H9 (cell line): ENCODE measurements around the gene SGF29. TPM values are rescaled to one million over a fixed set of nuclear protein-coding genes. Genes with fewer than 3 reads are reported as not detected.

ENCODE experiments used
- DNase-seq: peaks from one replicate; pipeline ENCODE4 v3.0.0-alpha.2; 2017
- H2AFZ ChIP-seq: one replicate; pipeline ENCODE4 v1.6.1; 2013; ENCODE audit warnings: mild to moderate bottlenecking, low read length, control low read depth, moderate library complexity
- H2AK5ac ChIP-seq: 2 replicates; pipeline ENCODE4 v1.6.1; 2013; ENCODE audit warnings: low read length, control low read depth, mixed read lengths; ENCODE audit not compliant: insufficient read length
- H2BK120ac ChIP-seq: one replicate; pipeline ENCODE4 v1.6.1; 2013; ENCODE audit warnings: low read depth, mild to moderate bottlenecking, low read length, control low read depth, inconsistent platforms; ENCODE audit not compliant: poor library complexity, severe bottlenecking
- H2BK12ac ChIP-seq: 2 replicates; pipeline ENCODE4 v1.6.1; 2013; ENCODE audit warnings: low read length, control low read depth, mixed read lengths, low read depth; ENCODE audit not compliant: insufficient read length
- H2BK15ac ChIP-seq: 2 replicates; pipeline ENCODE4 v1.6.1; 2013; ENCODE audit warnings: low read depth, low read length, control low read depth
- H2BK20ac ChIP-seq: one replicate; pipeline ENCODE4 v1.6.1; 2013; ENCODE audit warnings: low read depth, mild to moderate bottlenecking, low read length, control low read depth, inconsistent platforms; ENCODE audit not compliant: poor library complexity, severe bottlenecking
- H2BK5ac ChIP-seq: 2 replicates; pipeline ENCODE4 v1.6.1; 2013; ENCODE audit warnings: low read length, control low read depth, mixed read lengths; ENCODE audit not compliant: insufficient read length
- H3K14ac ChIP-seq: 2 replicates; pipeline ENCODE4 v1.6.1; 2013; ENCODE audit warnings: low read length, control low read depth; ENCODE audit not compliant: insufficient read depth
- H3K18ac ChIP-seq: 2 replicates; pipeline ENCODE4 v1.6.1; 2013; ENCODE audit warnings: low read depth, mild to moderate bottlenecking, mixed read lengths, low read length, control low read depth; ENCODE audit not compliant: insufficient read length
- H3K23ac ChIP-seq: 2 replicates; pipeline ENCODE4 v1.6.1; 2013; ENCODE audit warnings: low read length, control low read depth, mixed read lengths, low read depth; ENCODE audit not compliant: insufficient read length
- H3K23me2 ChIP-seq: 2 replicates; pipeline ENCODE4 v1.6.1; 2013; ENCODE audit warnings: low read depth, mild to moderate bottlenecking, mixed read lengths, low read length, control low read depth; ENCODE audit not compliant: insufficient read length, poor library complexity, severe bottlenecking
- H3K27ac ChIP-seq: 2 replicates; pipeline ENCODE4 v1.5.1; 2013; ENCODE audit warnings: low read length, control low read depth, mixed read lengths, low read depth; ENCODE audit not compliant: insufficient read length
- H3K27me3 ChIP-seq: 2 replicates; pipeline ENCODE4 v1.6.1; 2013; ENCODE audit warnings: low read length, control low read depth, inconsistent platforms; ENCODE audit not compliant: insufficient read depth
- H3K4ac ChIP-seq: 2 replicates; pipeline ENCODE4 v1.6.1; 2013; ENCODE audit warnings: low read depth, mild to moderate bottlenecking, control low read depth, inconsistent platforms, low read length, moderate library complexity
- H3K4me1 ChIP-seq: 2 replicates; pipeline ENCODE4 v1.6.1; 2013; ENCODE audit warnings: low read length, control low read depth, inconsistent platforms; ENCODE audit not compliant: insufficient read depth
- H3K4me2 ChIP-seq: 2 replicates; pipeline ENCODE4 v1.6.1; 2013; ENCODE audit warnings: low read length, control low read depth, mixed read lengths; ENCODE audit not compliant: insufficient read length, insufficient read depth
- H3K56ac ChIP-seq: 2 replicates; pipeline ENCODE4 v1.6.1; 2013; ENCODE audit warnings: low read depth, mild to moderate bottlenecking, mixed read lengths, low read length, control low read depth; ENCODE audit not compliant: insufficient read length
- H3K79me1 ChIP-seq: 2 replicates; pipeline ENCODE4 v1.6.1; 2013; ENCODE audit warnings: low read depth, mild to moderate bottlenecking, moderate library complexity, low read length, control low read depth, inconsistent platforms; ENCODE audit not compliant: insufficient read depth, poor library complexity, severe bottlenecking
- H3K79me2 ChIP-seq: 2 replicates; pipeline ENCODE4 v1.6.1; 2013; ENCODE audit warnings: low read length, control low read depth, inconsistent platforms; ENCODE audit not compliant: insufficient read depth
- H3K9ac ChIP-seq: 2 replicates; pipeline ENCODE4 v1.6.1; 2013; ENCODE audit warnings: low read length, control low read depth, mixed read lengths; ENCODE audit not compliant: insufficient read length; ENCODE audit errors: extremely low read depth
- H3K9me3 ChIP-seq: one replicate; pipeline ENCODE4 v1.6.1; 2013; ENCODE audit warnings: low read depth, low read length, inconsistent platforms; ENCODE audit not compliant: control insufficient read depth
- H3T11ph ChIP-seq: one replicate; pipeline ENCODE4 v1.6.1; 2013; ENCODE audit warnings: mild to moderate bottlenecking, low read length, control low read depth, inconsistent platforms
- H4K20me1 ChIP-seq: one replicate; pipeline ENCODE4 v1.6.1; 2013; ENCODE audit not compliant: control insufficient read depth, insufficient read length, insufficient read depth
- H4K5ac ChIP-seq: 2 replicates; pipeline ENCODE4 v1.6.1; 2013; ENCODE audit warnings: low read depth, mild to moderate bottlenecking, mixed read lengths, low read length, control low read depth; ENCODE audit not compliant: insufficient read length
- H4K8ac ChIP-seq: replicated peaks from 2 replicates; pipeline ENCODE4 v1.6.1; 2013; ENCODE audit warnings: low read length, control low read depth, mixed read lengths, low read depth; ENCODE audit not compliant: insufficient read length
- H4K91ac ChIP-seq: 2 replicates; pipeline ENCODE4 v1.6.1; 2013; ENCODE audit warnings: low read depth, mild to moderate bottlenecking, moderate library complexity, mixed read lengths, low read length, control low read depth; ENCODE audit not compliant: insufficient read length
- H3K27ac Mint-ChIP-seq, 3 experiments: 2 replicates in 2 of 3; 3 replicates in 1 of 3; pipeline ENCODE4 v1.8.0; 2020 to 2021; ENCODE audit warnings: mixed read lengths in 3 of 3, mild to moderate bottlenecking in 1 of 3, moderate library complexity in 1 of 3
- H3K27me3 Mint-ChIP-seq: 2 replicates; pipeline ENCODE4 v1.8.0; 2021; ENCODE audit warnings: low read depth, mild to moderate bottlenecking, moderate library complexity, mixed read lengths
- H3K36me3 Mint-ChIP-seq, 3 experiments: 2 replicates in 2 of 3; 3 replicates in 1 of 3; pipeline ENCODE4 v1.8.0; 2020 to 2021; ENCODE audit warnings: low read depth in 3 of 3, mixed read lengths in 3 of 3; ENCODE audit not compliant: insufficient read depth in 1 of 3
- H3K4me1 Mint-ChIP-seq, 2 experiments: 2 replicates each; pipeline ENCODE4 v1.8.0; 2020; ENCODE audit warnings: mixed read lengths in 2 of 2
- H3K4me3 Mint-ChIP-seq, 2 experiments: 2 replicates in 1 of 2; 3 replicates in 1 of 2; pipeline ENCODE4 v1.8.0; 2020 to 2021; ENCODE audit warnings: mild to moderate bottlenecking in 2 of 2, mixed read lengths in 2 of 2, moderate library complexity in 1 of 2
- H3K9me3 Mint-ChIP-seq, 2 experiments: 2 replicates in 1 of 2; 3 replicates in 1 of 2; pipeline ENCODE4 v1.8.0; 2020; ENCODE audit warnings: mild to moderate bottlenecking in 2 of 2, mixed read lengths in 2 of 2, moderate library complexity in 1 of 2
- CTCF ChIP-seq: fragments of 200-600 bp; sonication (generic); conservative IDR thresholded peaks from 3 replicates; pipeline ENCODE4 v1.8.0; 2021; ENCODE audit warnings: antibody characterized with exemption, mild to moderate bottlenecking
- WGBS: extraction: QIAGEN DNeasy Blood & Tissue Kit; methylation state at CpG from one replicate; pipeline ENCODE4 v1.1.7; 2013; ENCODE audit warnings: missing lambda C conversion rate, low lambda C conversion rate, mixed read lengths; ENCODE audit not compliant: insufficient read length; ENCODE audit errors: extremely low coverage; 5-methylcytosine and 5-hydroxymethylcytosine counted together
- total RNA-seq: library from RNA; stranded (reverse); gene quantifications from 2 replicates; pipeline ENCODE4 v1.2.1, GENCODE V29; 2021

SGF29 gene
- total RNA-seq, 1 experiment from 2014 or later = 24.8 TPM

- Histone ChIP-seq H3K23me2 (no peaks in the 10 kb centered on the region), H3K18ac (no peak overlapping the region), H3K4me1 (no peaks in the 10 kb centered on the region), H3K9me3 (no peaks in the 10 kb centered on the region), H3K23ac (no peak overlapping the region), H2BK15ac (no peak overlapping the region), H4K91ac (no peak overlapping the region), H3K79me1 (no peaks in the 10 kb centered on the region), H2BK5ac (no peak overlapping the region), H4K8ac (no peak overlapping the region), H2BK120ac (no peak overlapping the region), H3T11ph (no peak overlapping the region), H3K14ac (no peak overlapping the region), H2BK12ac (no peak overlapping the region), H4K20me1 (no peaks in the 10 kb centered on the region), H3K56ac (no peak overlapping the region), H3K27me3 (no peaks in the 10 kb centered on the region), H3K4me2 (no peak overlapping the region), H3K27ac (no peak overlapping the region), H2AFZ (no peak overlapping the region), H2AK5ac (no peak overlapping the region), H3K79me2 (no peaks in the 10 kb centered on the region), H2BK20ac (no peak overlapping the region), H3K4ac (no peak overlapping the region), H3K9ac (no peak overlapping the region), H4K5ac (no peak overlapping the region)
- Mint-ChIP-seq H3K27me3 (peaks cover 2% of the 10 kb centered on the region), H3K27ac (no peak overlapping the region), H3K4me1 (no peaks in the 10 kb centered on the region), H3K36me3 (no peaks in the 10 kb centered on the region), H3K4me3 (no peak overlapping the region), H3K9me3 (peaks cover 0 to 10% of the 10 kb centered on the region in 2 experiments; a peak in 3 of 5 replicates)
- no peak for TF ChIP-seq CTCF
- no CpG with 5 or more reads among the region's 7 CpGs for WGBS
- no peak for DNase-seq
Observed at GRCh38 chr16:28520672-28521071, 33.0 kb upstream of the SGF29 start.
